ENCODE data around the gene INMT. TPM values are rescaled to one million over a fixed set of nuclear protein-coding genes. Genes with fewer than 3 reads are reported as not detected.
"Not testable (repeated sequence)": the region's sequence is repeated elsewhere in the genome, so short reads cannot be mapped to it uniquely, and the experiment has no call there.

INMT gene
- total RNA-seq, result 44.0 TPM
- long read RNA-seq, transcript INMT-201 (3 exons, 2,559 nt), result major isoform, 17 of 24 reads
- long read RNA-seq, partial matches to known transcripts, result 4 of 24 reads
- long read RNA-seq, other reads (novel, unspliced or antisense), result 3 of 24 reads

GRCh38 chr7:30751696-30752273 lies at the start of gene INMT:
Gene INMT (plus strand): TSS chr7:30752135. CDS start chr7:30752151, 16 bp downstream.
- DNase-seq (ENCODE audit: low spot score), result no peak

GRCh38 chr7:30702200-30702599 lies 49.7 kb upstream of the INMT start:
- no peak for DNase-seq (ENCODE audit: low spot score)

- DNase-seq (ENCODE audit: low spot score), result no peak
These were observed 48.2 kb upstream of the INMT start for GRCh38 chr7:30703756-30704155.

GRCh38 chr7:30705008-30705407 lies 46.9 kb upstream of the INMT start:
- no peak for DNase-seq (ENCODE audit: low spot score)

GRCh38 chr7:30705596-30705995 lies 46.3 kb upstream of the INMT start:
- no peak for DNase-seq (ENCODE audit: low spot score)

GRCh38 chr7:30706316-30706715 lies 45.6 kb upstream of the INMT start:
- no peak for DNase-seq (ENCODE audit: low spot score)

DNA sequence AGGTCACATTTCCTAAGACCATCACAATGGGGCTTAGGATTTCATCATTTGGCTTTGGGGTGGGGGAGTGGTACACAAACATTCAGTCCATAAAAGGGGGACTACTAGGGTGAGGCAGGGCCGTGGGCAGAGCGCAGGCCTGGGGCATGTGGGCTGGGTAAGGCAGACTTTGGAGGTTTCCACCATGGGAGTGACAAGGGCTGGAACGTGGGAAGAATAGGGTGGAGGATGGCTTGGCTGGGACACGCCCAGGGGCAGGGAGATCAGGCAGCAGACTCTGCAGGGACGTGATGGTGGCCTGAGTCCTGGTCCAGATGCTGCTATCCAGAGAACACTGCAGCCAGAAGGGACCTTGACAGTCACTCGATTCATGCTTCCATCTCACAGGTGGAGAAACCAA lies 45.0 kb upstream of the INMT start:
- DNase-seq (ENCODE audit: low spot score), result no peak

GRCh38 chr7:30707391-30708357 lies 44.3 kb upstream of the INMT start:
- no peak for DNase-seq (ENCODE audit: low spot score)

- DNase-seq (ENCODE audit: low spot score), result no peak
These were observed 43.5 kb upstream of the INMT start for GRCh38 chr7:30708412-30708811.

- DNase-seq (ENCODE audit: low spot score), result no peak
These were observed 43.0 kb upstream of the INMT start for GRCh38 chr7:30708983-30709382.

- no peak for DNase-seq (ENCODE audit: low spot score)
These were observed 42.4 kb upstream of the INMT start for GRCh38 chr7:30709549-30709948.

DNA sequence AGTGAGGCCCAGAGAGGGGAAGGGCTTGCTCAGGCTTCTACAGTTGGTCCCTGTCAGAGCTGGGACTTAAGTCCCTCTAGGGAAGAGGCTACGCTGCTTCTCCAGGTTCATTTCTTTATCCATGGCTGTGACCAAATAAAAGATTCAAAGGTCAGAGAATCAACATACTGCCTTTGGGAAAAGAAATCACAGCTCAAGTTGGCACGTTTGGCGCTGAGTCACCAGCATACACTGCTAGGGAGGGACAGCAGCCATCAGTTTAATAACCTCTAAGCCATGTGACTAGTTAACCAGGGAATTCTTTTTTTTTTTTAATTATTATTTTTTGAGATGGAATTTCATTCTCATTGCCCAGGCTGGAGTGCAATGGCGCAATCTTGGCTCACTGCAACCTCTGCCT lies 41.3 kb upstream of the INMT start:
- DNase-seq (ENCODE audit: low spot score), result no peak

- DNase-seq (ENCODE audit: low spot score), result no peak
These were observed 38.5 kb upstream of the INMT start for GRCh38 chr7:30713392-30713791.

GRCh38 chr7:30714129-30714528 lies 37.8 kb upstream of the INMT start:
- no peak for DNase-seq (ENCODE audit: low spot score)

- DNase-seq (ENCODE audit: low spot score), result no peak
These were observed 34.8 kb upstream of the INMT start for GRCh38 chr7:30717181-30717580.

DNA sequence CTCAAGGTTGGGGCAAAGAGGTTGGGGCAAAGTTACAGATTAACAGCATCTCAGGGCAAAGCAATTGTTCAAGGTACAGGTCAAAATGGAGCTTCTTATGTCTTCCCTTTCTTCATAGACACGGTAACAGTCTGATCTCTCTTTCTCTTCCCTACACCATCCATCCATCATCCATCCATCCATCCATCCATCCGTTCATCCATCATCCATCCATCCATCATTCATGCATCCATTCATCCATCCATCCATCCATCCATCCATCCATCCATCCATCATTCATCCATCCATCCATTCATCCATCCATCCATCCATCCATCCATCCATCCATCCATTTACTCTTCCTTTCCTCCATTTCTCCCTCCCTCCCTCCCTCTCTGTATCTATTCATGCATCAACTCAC lies 32.5 kb upstream of the INMT start:
- DNase-seq (ENCODE audit: low spot score), result not testable (repeated sequence)

GRCh38 chr7:30721211-30721610 lies 30.7 kb upstream of the INMT start:
- DNase-seq (ENCODE audit: low spot score), result no peak

DNA sequence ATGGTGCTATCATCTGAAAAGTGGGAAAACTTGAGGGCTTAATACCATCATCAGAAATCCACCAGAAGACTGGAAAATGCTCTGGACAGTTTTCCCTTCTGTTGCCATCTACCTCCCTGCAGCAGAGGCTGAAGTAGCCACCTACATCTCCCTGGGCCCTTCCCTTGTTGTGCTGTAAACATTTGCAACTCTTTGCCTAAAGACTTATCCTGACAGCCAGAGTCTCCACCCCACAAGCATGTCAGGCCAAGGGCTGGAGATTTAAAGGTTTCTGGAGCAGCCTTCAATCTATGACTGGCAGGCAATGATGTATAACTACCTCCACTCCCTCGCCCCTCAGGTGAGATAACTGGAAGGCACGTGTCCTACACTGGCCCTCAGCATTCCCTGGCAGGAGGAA lies 29.7 kb upstream of the INMT start:
- DNase-seq (ENCODE audit: low spot score), result no peak

GRCh38 chr7:30722671-30723070 lies 29.3 kb upstream of the INMT start:
- DNase-seq (ENCODE audit: low spot score), result no peak

DNA sequence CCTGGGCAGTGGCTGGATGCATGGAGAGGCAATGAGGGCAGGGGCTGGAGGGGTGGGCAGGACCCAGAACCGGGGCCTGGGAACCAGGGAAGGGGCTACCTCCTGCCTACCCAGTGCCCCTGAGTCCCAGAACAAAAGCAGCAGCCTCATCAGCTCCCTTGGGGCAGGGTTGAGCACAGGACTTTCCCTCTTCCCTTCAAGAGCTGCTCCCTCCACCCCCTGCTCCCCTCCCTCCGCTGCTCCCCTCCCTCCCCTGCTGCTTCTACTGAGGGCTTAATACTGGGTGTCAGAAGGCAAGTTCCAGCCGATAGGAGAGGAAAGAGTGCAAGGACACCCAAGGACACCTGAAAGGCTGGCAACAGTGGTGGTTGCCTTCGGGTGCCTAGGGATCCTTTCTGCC lies 28.2 kb upstream of the INMT start:
- no peak for DNase-seq (ENCODE audit: low spot score)

DNA sequence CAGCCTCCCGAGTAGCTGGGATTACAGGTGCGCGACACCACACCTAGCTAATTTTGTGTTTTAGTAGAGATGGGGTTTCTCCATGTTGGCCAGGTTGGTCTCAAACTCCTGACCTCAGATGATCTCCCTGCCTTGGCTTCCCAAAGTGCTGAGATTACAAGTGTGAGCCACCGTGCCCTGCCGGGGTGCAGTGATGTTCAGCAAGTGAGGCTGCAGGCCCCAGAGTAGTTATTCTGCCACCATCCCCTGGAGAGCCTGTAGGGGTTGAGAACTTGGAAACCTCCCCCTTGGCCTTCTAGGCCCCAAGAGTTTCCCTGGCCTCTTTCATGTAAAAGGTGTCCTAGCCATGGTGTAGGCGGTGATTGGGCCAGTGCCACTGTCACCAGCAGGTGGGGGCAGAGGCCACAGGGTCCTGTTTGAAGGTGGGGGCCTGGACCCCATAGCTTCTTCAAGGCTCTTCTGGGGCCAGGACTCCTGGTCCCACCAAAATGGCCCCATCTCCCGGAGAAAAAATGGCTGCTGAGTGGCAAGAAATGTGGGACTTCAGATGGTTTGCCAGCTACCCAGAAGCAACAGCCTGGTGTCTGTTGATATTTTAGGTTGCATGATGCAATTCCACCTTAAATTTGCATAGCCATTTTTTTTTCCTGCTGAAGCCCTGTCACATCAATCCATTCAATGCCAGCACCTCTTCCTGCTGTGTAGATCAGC lies 25.5 kb upstream of the INMT start:
- no peak for DNase-seq (ENCODE audit: low spot score)
